Thyroid gland (tissue), 4 donors: Measurements from ENCODE around the gene RAB3B.

ENCODE experiments used
- POLR2A ChIP-seq, 2 donors: fragments of 450-650 bp; IDR thresholded peaks; one replicate each; pipeline ENCODE4 v1.6.1; 2017; ENCODE audit warnings: antibody characterized with exemption in 2 of 2, mild to moderate bottlenecking in 2 of 2, moderate library complexity in 1 of 2
- TF ChIP-seq, protein P1 (sequence below), 6 experiments: fragments of 200-600 bp in 3 of 6; fragments of 450-650 bp in 3 of 6; sonication (generic) in 3 of 6; IDR thresholded peaks; one replicate each; pipeline ENCODE4 v1.5.1; 2016 to 2019; ENCODE audit warnings: antibody characterized with exemption in 6 of 6, mild to moderate bottlenecking in 2 of 6, inconsistent platforms in 1 of 6, moderate library complexity in 1 of 6

DNA sequence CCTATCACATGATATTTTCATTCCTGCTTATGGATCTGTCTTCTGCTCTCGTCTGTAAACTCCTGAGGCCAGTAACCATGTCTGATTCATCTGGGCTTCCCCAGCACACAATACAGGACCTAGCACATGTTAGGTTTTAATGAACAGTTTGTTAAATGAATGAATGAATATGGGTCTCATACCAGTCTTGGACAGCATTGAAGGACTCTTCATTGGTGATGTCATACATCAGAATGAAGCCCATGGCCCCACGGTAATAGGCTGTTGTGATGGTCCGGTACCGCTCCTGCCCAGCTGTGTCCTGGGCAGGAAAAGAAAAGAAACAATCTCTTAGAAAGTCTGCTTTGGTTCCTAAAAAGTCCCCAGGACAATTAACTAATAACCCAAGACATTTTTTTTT, 53.4 kb downstream of the RAB3B start:
- TF ChIP-seq, protein P1, sequence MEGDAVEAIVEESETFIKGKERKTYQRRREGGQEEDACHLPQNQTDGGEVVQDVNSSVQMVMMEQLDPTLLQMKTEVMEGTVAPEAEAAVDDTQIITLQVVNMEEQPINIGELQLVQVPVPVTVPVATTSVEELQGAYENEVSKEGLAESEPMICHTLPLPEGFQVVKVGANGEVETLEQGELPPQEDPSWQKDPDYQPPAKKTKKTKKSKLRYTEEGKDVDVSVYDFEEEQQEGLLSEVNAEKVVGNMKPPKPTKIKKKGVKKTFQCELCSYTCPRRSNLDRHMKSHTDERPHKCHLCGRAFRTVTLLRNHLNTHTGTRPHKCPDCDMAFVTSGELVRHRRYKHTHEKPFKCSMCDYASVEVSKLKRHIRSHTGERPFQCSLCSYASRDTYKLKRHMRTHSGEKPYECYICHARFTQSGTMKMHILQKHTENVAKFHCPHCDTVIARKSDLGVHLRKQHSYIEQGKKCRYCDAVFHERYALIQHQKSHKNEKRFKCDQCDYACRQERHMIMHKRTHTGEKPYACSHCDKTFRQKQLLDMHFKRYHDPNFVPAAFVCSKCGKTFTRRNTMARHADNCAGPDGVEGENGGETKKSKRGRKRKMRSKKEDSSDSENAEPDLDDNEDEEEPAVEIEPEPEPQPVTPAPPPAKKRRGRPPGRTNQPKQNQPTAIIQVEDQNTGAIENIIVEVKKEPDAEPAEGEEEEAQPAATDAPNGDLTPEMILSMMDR (IDR thresholded peaks at IDR 0.05) = no peak
- no peak for TF ChIP-seq POLR2A (IDR thresholded peaks at IDR 0.05)
